IMR-90 (cell line): Measurements from ENCODE around the gene VPREB3. TPM values are rescaled to one million over a fixed set of nuclear protein-coding genes. Genes with fewer than 3 reads are reported as not detected.

Source experiments
- ATAC-seq: fragments of 200-7000 bp; cut with Tn5 transposase; 2 replicates; pipeline ENCODE4 v1.9.1; 2020; ENCODE audit warnings: low read depth, mild to moderate bottlenecking, moderate library complexity
- BruUV-seq: library from RNA; stranded (reverse); fragments of 400-500 nt; replicated peaks from 2 replicates; lab custom pipeline; 2021; lab: Mats Ljungman, UMichigan
- CTCF ChIA-PET: fragments of 300-600 bp; formaldehyde crosslinking; extraction: SDS; loops from one replicate; lab custom pipeline; 2021; ENCODE audit warnings: antibody characterized with exemption; lab: Yijun Ruan, JAX
- POLR2A ChIA-PET: fragments of 300-600 bp; sonication (Branson Sonifier 250); formaldehyde crosslinking; loops from one replicate; lab custom pipeline; 2022; ENCODE audit warnings: antibody characterized with exemption; ENCODE audit not compliant: unreplicated experiment; lab: Charles Lee
- DNase-seq: peaks from one replicate; pipeline ENCODE4 v3.0.0; 2013
- H2AFZ ChIP-seq: replicated peaks from 2 replicates; pipeline ENCODE3; 2013; ENCODE audit warnings: low read length, mild to moderate bottlenecking; ENCODE audit not compliant: poor library complexity
- H2AK5ac ChIP-seq: 2 replicates; pipeline ENCODE4 v1.6.1; 2013; ENCODE audit warnings: low read depth, low read length, inconsistent platforms
- H2AK9ac ChIP-seq: replicated peaks from 2 replicates; pipeline ENCODE3; 2013; ENCODE audit warnings: mild to moderate bottlenecking, low read depth, low read length, moderate library complexity; ENCODE audit not compliant: poor library complexity
- H2BK120ac ChIP-seq: 2 replicates; pipeline ENCODE4 v1.6.1; 2013; ENCODE audit warnings: low read depth, low read length, inconsistent platforms
- H2BK15ac ChIP-seq: 3 replicates; pipeline ENCODE4 v1.6.1; 2013; ENCODE audit warnings: low read depth, low read length, inconsistent platforms
- H2BK20ac ChIP-seq: 2 replicates; pipeline ENCODE4 v1.6.1; 2013; ENCODE audit warnings: low read depth, mild to moderate bottlenecking, inconsistent platforms, low read length, moderate library complexity
- H2BK5ac ChIP-seq: 2 replicates; pipeline ENCODE4 v1.6.1; 2013; ENCODE audit warnings: mild to moderate bottlenecking, low read depth, low read length, inconsistent platforms; ENCODE audit not compliant: poor library complexity, severe bottlenecking
- H3K14ac ChIP-seq: replicated peaks from 2 replicates; pipeline ENCODE4 v1.6.1; 2013; ENCODE audit warnings: low read depth, low read length, inconsistent platforms
- H3K18ac ChIP-seq: 2 replicates; pipeline ENCODE4 v1.6.1; 2013; ENCODE audit warnings: low read depth, low read length, control low read depth
- H3K23ac ChIP-seq: 2 replicates; pipeline ENCODE4 v1.6.1; 2013; ENCODE audit warnings: low read depth, low read length, inconsistent platforms
- H3K27ac ChIP-seq: 2 replicates; pipeline ENCODE4 v1.5.1; 2013; ENCODE audit warnings: mild to moderate bottlenecking, control low read depth, low read length; ENCODE audit not compliant: insufficient read depth
- H3K27me3 ChIP-seq: 2 replicates; pipeline ENCODE4 v1.6.1; 2013; ENCODE audit warnings: low read length; ENCODE audit not compliant: control insufficient read depth, insufficient read depth
- H3K36me3 ChIP-seq: 2 replicates; pipeline ENCODE4 v1.6.1; 2013; ENCODE audit warnings: low read length, mixed read lengths; ENCODE audit not compliant: control insufficient read depth, insufficient read depth
- H3K4ac ChIP-seq: 2 replicates; pipeline ENCODE4 v1.6.1; 2013; ENCODE audit warnings: low read depth, low read length, inconsistent platforms
- H3K4me1 ChIP-seq: 2 replicates; pipeline ENCODE4 v1.6.1; 2013; ENCODE audit warnings: low read length, mixed read lengths; ENCODE audit not compliant: control insufficient read depth, insufficient read depth
- H3K4me2 ChIP-seq: 2 replicates; pipeline ENCODE4 v1.6.1; 2013; ENCODE audit warnings: low read depth, mild to moderate bottlenecking, control low read depth, low read length, moderate library complexity
- H3K4me3 ChIP-seq: 2 replicates; pipeline ENCODE4 v1.5.1; 2013; ENCODE audit warnings: low read depth, mild to moderate bottlenecking, control low read depth, low read length, moderate library complexity; ENCODE audit not compliant: insufficient read depth
- H3K56ac ChIP-seq: 2 replicates; pipeline ENCODE4 v1.6.1; 2013; ENCODE audit warnings: low read length, inconsistent platforms; ENCODE audit not compliant: insufficient read depth; ENCODE audit errors: extremely low read depth
- H3K79me1 ChIP-seq, 2 experiments: 2 replicates each; pipeline ENCODE4 v1.6.1; 2013; ENCODE audit warnings: low read length in 2 of 2, inconsistent platforms in 1 of 2, low read depth in 1 of 2
- H3K9ac ChIP-seq: 2 replicates; pipeline ENCODE4 v1.6.1; 2013; ENCODE audit warnings: low read depth, low read length, control low read depth
- H3K9me1 ChIP-seq: 2 replicates; pipeline ENCODE4 v1.6.1; 2013; ENCODE audit warnings: low read length, inconsistent platforms; ENCODE audit not compliant: insufficient read depth
- H3K9me3 ChIP-seq: 2 replicates; pipeline ENCODE4 v1.6.1; 2013; ENCODE audit warnings: low read length; ENCODE audit not compliant: control insufficient read depth, insufficient read depth
- H4K20me1 ChIP-seq: 2 replicates; pipeline ENCODE4 v1.6.1; 2013; ENCODE audit warnings: low read length, inconsistent platforms; ENCODE audit not compliant: insufficient read depth
- H4K5ac ChIP-seq: 2 replicates; pipeline ENCODE4 v1.6.1; 2013; ENCODE audit warnings: mild to moderate bottlenecking, low read depth, low read length, control low read depth
- H4K8ac ChIP-seq, 2 experiments: 2 replicates each; pipeline ENCODE4 v1.6.1; 2013; ENCODE audit warnings: low read depth in 2 of 2, low read length in 2 of 2, control low read depth in 1 of 2, inconsistent platforms in 1 of 2
- H4K91ac ChIP-seq: 2 replicates; pipeline ENCODE4 v1.6.1; 2013; ENCODE audit warnings: low read depth, low read length, inconsistent platforms; ENCODE audit not compliant: insufficient read depth
- CTCF ChIP-seq: conservative IDR thresholded peaks from 2 replicates; pipeline ENCODE4 v1.5.1; 2012; ENCODE audit warnings: mild to moderate bottlenecking, low read depth, low read length, improper control_type of control experiment
- MAZ ChIP-seq: IDR thresholded peaks from 2 replicates; pipeline ENCODE4 v1.6.1; 2012; ENCODE audit warnings: low read depth, mild to moderate bottlenecking, low read length, improper control_type of control experiment, moderate library complexity, borderline replicate concordance
- POLR2A ChIP-seq: IDR thresholded peaks from 2 replicates; pipeline ENCODE4 v1.6.1; 2012; ENCODE audit warnings: mild to moderate bottlenecking, low read depth, low read length
- RFX5 ChIP-seq: IDR thresholded peaks from 2 replicates; pipeline ENCODE4 v1.8.0; 2012; ENCODE audit warnings: low read depth, mild to moderate bottlenecking, low read length, moderate library complexity
- whole genome bisulfite sequencing, 2 experiments: methylation state at CpG; one replicate each; pipeline versions ENCODE4 v1.1.5 to v1.1.7; 2013; ENCODE audit warnings: missing lambda C conversion rate in 2 of 2; ENCODE audit not compliant: insufficient read length in 1 of 2; ENCODE audit errors: extremely low coverage in 2 of 2; 5-methylcytosine and 5-hydroxymethylcytosine counted together
- dilution Hi-C: fragments of 300-500 bp; cut with HindIII; formaldehyde crosslinking; loops from one replicate; pipeline ENCODE4 v1.14.3; 2018; ENCODE audit warnings: low sequenced_read_pairs; ENCODE audit not compliant: unreplicated experiment
- in situ Hi-C: fragments of 300-500 bp; cut with MboI; formaldehyde crosslinking; loops from 3 replicates; pipeline ENCODE4 v1.14.3; 2019; ENCODE audit warnings: low sequenced_read_pairs, inconsistent platforms, mixed read lengths
- intact Hi-C: fragments of 100-400 bp; cut with micrococcal nuclease; formaldehyde crosslinking; loops from 2 replicates; pipeline ENCODE4 v1.10.0; 2022
- polyA plus RNA-seq, 3 experiments: library from polyadenylated mRNA; depleted of rRNA; stranded (reverse); fragments of >200 nt; gene quantifications; 2 replicates each; pipeline ENCODE4 v1.2.3, GENCODE V29; 2012; ENCODE audit warnings: low replicate concordance in 1 of 3
- total RNA-seq: library from RNA; depleted of rRNA; stranded (reverse); fragments of >200 nt; gene quantifications from 2 replicates; pipeline ENCODE4 v1.2.3, GENCODE V29; 2012

The VPREB3 gene
- total and polyA plus RNA-seq, 2 of the 4 experiments (the other 2 are of a cell fraction): not detected

DNA sequence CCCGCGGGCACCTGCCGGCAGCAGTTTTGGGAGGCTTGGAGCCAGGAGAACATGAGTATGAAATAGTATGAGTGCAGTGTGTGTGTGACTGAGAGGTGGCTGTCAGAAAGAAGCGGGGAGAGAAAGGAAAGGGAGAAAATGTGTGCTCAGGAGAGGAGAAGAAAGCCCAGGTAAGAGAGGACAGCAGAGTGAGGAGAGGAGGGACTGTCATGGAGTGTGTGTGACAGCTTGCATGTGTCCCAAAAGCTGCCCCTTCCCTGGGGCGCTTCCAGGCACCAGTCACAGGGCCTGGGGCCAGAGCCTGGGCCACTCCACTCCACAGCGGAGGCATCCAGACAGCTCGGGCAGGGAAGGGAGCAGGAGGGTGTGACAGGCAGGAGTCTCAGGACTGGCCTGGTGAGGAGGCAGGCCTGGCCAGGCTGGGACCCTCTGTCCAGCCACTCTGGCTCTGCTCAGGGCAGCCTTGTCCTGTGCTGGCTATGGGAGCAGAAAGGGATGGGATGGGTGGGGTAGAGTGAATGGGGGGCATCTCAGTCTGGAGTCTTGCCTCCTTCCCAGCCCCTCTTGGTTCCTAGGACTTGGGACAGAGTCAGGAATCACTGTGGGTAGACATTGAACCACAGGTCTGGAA is 19.4 kb upstream of the VPREB3 start (continued):
- TF ChIP-seq RFX5: no peak

- ChIA-PET CTCF (no interaction called here), POLR2A (interaction anchor here (0.5 kb wide), 1 partner anchor 24 kb away, joined by 6 read pairs; no protein-coding TSS in a partner anchor)
- peak within 1 kb of the TSS; percentile 99 for H2AK5ac ChIP-seq
- peaks cover 12% of the 10 kb centered on the region for H3K9me1 ChIP-seq
- no peaks in the 10 kb centered on the region for H4K20me1 ChIP-seq
- peak within 1 kb of the TSS; percentile 97 for H4K8ac ChIP-seq
- no peak for TF ChIP-seq POLR2A
- TF ChIP-seq MAZ: no peak
- 0 out of 2 replicates have a peak, but pooled peaks have one; percentile 7 for TF ChIP-seq CTCF
- H4K91ac ChIP-seq: peak within 1 kb of the TSS; percentile 93
- intact Hi-C loops: loop anchor here (5.0 to 10.0 kb wide), 2 partner anchors 74 to 182 kb away; no protein-coding TSS in a partner anchor
- H2BK5ac ChIP-seq: no peak within 1 kb of the TSS
- ATAC-seq: peak; percentile 79
- no peaks in the 10 kb centered on the region for H3K27me3 ChIP-seq
- H3K4ac ChIP-seq: peak within 1 kb of the TSS; percentile 99
- peak within 1 kb of the TSS; percentile 89 for H4K5ac ChIP-seq
- peak within 1 kb of the TSS; percentile 77 for H3K4me2 ChIP-seq
- DNase-seq: no peak
- H3K56ac ChIP-seq: 0 out of 2 replicates have a peak within 1 kb of the TSS, but pooled peaks have one; percentile 38
- H3K23ac ChIP-seq: peak within 1 kb of the TSS; percentile 82; the same call in 1 of the 2 replicates
- H2BK120ac ChIP-seq: peak within 1 kb of the TSS; percentile 44
- H2BK15ac ChIP-seq: peak within 1 kb of the TSS; percentile 61; the same call in 1 of the 3 replicates
- peak within 1 kb of the TSS; percentile 68 for H3K9ac ChIP-seq
- peaks cover 25% of the 10 kb centered on the region; the same call in 1 of the 2 replicates for H3K4me1 ChIP-seq
- peak within 1 kb of the TSS; percentile 97 for H2AFZ ChIP-seq
- 5% methylated on average over 9 of the region's 79 CpGs; no CpG with 5 or more reads in 1 of the 2 experiments for WGBS, 2 experiments
- in situ Hi-C loops: no loop called here
- H3K79me1 ChIP-seq: peaks cover 0 to 7% of the 10 kb centered on the region in 2 experiments; a peak in 1 of 4 replicates
- peak within 1 kb of the TSS; percentile 41 for H3K4me3 ChIP-seq
- H3K36me3 ChIP-seq: no peaks in the 10 kb centered on the region
- peak within 1 kb of the TSS; percentile 92 for H2AK9ac ChIP-seq
- H3K18ac ChIP-seq: peak within 1 kb of the TSS; percentile 78; the same call in 1 of the 2 replicates
- H2BK20ac ChIP-seq: peak within 1 kb of the TSS; percentile 13; the same call in 1 of the 2 replicates
- dilution Hi-C loops: no loop called here
- H3K27ac ChIP-seq: peak within 1 kb of the TSS; percentile 23
- peak within 1 kb of the TSS; percentile 97 for H3K14ac ChIP-seq
- no TSS peak for BruUV-seq
- no peaks in the 10 kb centered on the region for H3K9me3 ChIP-seq
Observed at GRCh38 chr22:23772649-23773473, 18.6 kb upstream of the VPREB3 start, which contains the start of gene MMP11. Gene MMP11 (plus strand): TSS chr22:23772849. CDS start chr22:23772871, 22 bp downstream.
